NCI-H2196 treated with DMSO at 0.1 percent for 48 hours (cell line): ENCODE results near the gene SBK2.
"Not testable (repeated sequence)": the region's sequence is repeated elsewhere in the genome, so short reads cannot be mapped to it uniquely, and the experiment has no call there.

Source experiments
- DNase-seq: peaks from one replicate; lab custom pipeline; 2025; ENCODE audit not compliant: unreplicated experiment; lab: John Stamatoyannopoulos, UW

The SBK2 gene

GRCh38 chr19:55536366-55536765 is 567 bp downstream of the SBK2 start:
- DNase-seq = no peak

GRCh38 chr19:55535965-55536350 is 975 bp downstream of the SBK2 start:
- no peak for DNase-seq

- no peak for DNase-seq
Measured at GRCh38 chr19:55535173-55535964, 1.6 kb downstream of the SBK2 start.

- DNase-seq = not testable (repeated sequence)
Measured at GRCh38 chr19:55534280-55534679, 2.7 kb downstream of the SBK2 start.

GRCh38 chr19:55530996-55531395 is 5.9 kb downstream of the SBK2 start:
- DNase-seq = no peak

GRCh38 chr19:55529636-55530234 is 7.2 kb downstream of the SBK2 start:
- DNase-seq = no peak

GRCh38 chr19:55528030-55528803 is 8.7 kb downstream of the SBK2 start:
- DNase-seq = peak; percentile 44

GRCh38 chr19:55527197-55528029 is 9.5 kb downstream of the SBK2 start:
- no peak for DNase-seq

- DNase-seq = peak; percentile 91
Measured at GRCh38 chr19:55526216-55527196, 10.4 kb downstream of the SBK2 start.

GRCh38 chr19:55525289-55526101 is 11.4 kb downstream of the SBK2 start:
- no peak for DNase-seq

- DNase-seq = no peak
Measured at GRCh38 chr19:55520691-55521292, 16.1 kb downstream of the SBK2 start.

- peak; percentile 47 for DNase-seq
Measured at GRCh38 chr19:55519451-55520311, 17.3 kb downstream of the SBK2 start.

- DNase-seq = peak; percentile 89
Measured at GRCh38 chr19:55516878-55517620, 19.9 kb downstream of the SBK2 start.

- no peak for DNase-seq
Measured at GRCh38 chr19:55508120-55508519, 28.8 kb downstream of the SBK2 start.

- no peak for DNase-seq
Measured at GRCh38 chr19:55504981-55505380, 32.0 kb downstream of the SBK2 start.

GRCh38 chr19:55504252-55504603 is 32.7 kb downstream of the SBK2 start:
- DNase-seq = no peak
